Skin epidermis (tissue), 12 donors: ENCODE measurements around the gene CDH23.
"Not testable (repeated sequence)": the region's sequence is repeated elsewhere in the genome, so short reads cannot be mapped to it uniquely, and the experiment has no call there.

Source experiments
- H3K27ac ChIP-seq, 21 experiments: fragments of 200-600 bp; sonication (generic) in 11 of 21; one replicate each; pipeline ENCODE4 v1.5.0; 2020; ENCODE audit warnings: mild to moderate bottlenecking in 3 of 21, inconsistent platforms in 2 of 21, moderate library complexity in 2 of 21
- H3K4me3 ChIP-seq, 7 experiments: fragments of 200-600 bp; sonication (generic) in 2 of 7; one replicate each; pipeline ENCODE4 v1.5.0; 2020; ENCODE audit warnings: inconsistent platforms in 2 of 7, mild to moderate bottlenecking in 2 of 7, moderate library complexity in 1 of 7

CDH23 gene

DNA sequence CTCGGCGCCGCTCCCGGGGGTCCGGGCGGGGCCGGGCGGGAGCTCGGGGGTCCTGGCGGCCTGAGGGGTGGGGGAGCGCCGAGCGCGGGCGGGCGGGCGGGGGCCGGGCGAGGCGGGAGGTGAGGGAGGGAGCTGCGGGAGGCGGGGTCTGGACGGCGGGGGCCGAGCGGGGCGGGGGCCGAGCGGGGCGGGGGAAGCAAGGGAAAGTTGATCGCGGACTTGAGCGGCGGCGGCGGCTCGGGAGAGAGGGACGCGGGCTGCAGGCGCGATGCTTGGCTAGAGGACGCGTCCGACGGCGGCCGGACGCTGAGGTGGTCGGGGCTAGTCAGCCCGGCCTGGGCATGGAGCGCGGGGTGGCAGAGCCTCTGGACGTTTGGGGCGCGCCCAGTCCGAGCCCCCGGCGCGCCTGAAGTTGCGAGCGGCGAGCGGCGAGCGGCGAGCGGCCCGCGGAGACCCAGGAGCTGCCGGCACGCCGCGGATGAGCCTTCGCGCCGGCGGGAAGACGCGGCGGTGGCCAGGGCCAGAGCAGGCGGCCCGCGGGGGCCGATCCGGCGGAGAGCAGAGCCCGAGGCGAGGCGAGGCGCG, at the start of gene CDH23:
TSS of gene CDH23 (plus strand) at position 210 of the 585 bp plus-strand sequence. CDS start 42,912 bp downstream, outside the sequence.
- H3K4me3 ChIP-seq: peak within 1 kb of the TSS; percentile 17 to 49 (median 34)
- peak within 1 kb of the TSS in 3 of 21 experiments; percentile 21 to 47 (median 32) for H3K27ac ChIP-seq

DNA sequence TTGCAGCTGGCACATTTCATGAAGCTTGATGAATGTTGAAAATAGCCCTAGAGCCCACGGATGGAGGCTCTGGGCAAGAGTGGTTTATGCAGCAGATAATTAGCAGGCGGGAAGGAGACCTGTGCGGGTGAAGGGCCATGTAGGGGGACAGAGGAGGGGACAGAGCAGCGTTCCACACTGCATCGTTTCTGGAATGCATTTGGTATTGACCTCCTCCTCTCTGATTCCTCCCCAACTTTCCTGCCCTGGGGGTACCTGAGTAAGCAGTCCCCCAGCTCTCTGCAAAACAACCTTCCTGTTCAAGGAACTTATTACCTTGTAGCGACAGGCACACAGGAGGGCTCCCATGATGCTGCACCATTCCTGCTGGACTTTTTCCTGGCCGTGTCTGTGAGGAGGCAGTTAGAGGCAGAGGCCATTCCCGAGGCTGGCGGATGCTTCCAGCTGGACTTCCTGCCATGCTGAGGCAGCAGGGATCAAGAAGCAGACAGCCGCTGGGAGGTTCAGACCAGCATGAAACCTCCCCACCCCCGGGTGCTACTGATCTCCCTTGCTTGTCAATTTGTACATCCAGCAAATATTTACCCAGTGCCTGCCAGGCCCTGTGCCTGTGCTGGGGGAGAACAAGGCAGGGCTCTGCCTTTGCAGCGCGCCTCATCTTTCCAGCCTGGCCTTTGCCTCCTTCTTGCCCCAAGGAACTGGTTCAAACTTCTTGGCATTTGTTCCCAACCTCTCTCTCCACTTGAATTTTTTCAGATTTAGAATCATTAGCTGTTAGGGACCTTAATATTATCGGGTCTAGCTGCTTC, 48.9 kb upstream of the CDH23 start:
- Histone ChIP-seq H3K4me3 (no peak overlapping the region), H3K27ac (no peak overlapping the region)

DNA sequence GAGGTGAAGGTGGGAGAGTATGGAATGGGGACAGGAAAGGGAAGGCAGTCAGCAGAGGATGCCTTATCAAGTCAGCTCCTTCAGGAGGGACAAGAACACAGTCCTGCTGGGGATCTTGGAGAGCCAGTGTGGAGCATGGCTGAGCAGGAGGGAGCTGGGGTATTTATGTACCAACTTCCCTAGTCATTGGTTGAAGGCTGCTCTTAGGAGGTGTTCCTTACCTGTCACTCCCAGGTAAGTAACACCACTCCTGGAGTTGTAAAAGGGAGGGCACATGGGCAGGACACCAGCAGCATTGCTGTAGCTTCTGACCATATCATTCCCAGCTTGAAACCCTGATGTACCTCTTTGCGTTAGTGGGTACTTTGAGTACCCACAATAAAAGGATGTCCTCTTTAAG, 47.9 kb upstream of the CDH23 start:
- Histone ChIP-seq H3K4me3 (no peak overlapping the region), H3K27ac (no peak overlapping the region)

GRCh38 chr10:71349406-71349805, 47.3 kb upstream of the CDH23 start:
- H3K4me3 ChIP-seq: no peak overlapping the region
- no peak overlapping the region for H3K27ac ChIP-seq

GRCh38 chr10:71351087-71351486, 45.6 kb upstream of the CDH23 start:
- Histone ChIP-seq H3K4me3 (no peak overlapping the region), H3K27ac (no peak overlapping the region)

DNA sequence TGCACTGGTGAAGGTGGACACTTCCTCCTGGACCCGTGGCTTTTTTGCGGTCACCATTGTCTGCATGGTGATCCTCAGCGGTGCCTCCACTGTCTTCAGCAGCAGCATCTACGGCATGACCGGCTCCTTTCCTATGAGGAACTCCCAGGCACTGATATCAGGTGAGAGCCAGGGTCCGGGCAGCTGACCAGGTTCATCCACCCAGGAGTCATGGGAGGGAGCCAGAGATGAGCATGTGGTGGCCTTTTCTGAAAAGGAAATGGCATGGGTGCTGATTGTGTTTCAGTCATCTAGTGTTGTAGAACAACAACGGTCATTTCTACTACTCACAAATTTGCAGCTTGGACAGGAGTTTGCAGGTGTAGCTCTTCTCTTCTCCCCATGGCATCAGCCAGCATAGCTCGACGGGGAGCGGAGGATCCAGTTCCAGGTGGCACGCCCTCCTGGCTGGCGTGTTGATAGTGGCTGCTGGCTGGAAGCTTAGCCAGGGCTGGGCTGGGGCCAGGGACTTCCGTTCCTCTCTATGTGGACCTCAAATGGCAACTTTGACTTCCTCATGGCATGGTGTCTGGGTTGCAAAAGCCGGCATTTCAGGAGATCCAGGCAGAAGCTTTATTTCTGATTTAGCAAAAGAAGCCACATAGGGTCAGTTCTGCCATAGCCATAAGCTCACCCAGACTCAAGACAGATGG, 44.9 kb upstream of the CDH23 start:
- peak overlapping the region in 2 of 21 experiments; percentile 3 to 23 for H3K27ac ChIP-seq
- H3K4me3 ChIP-seq: no peak overlapping the region

DNA sequence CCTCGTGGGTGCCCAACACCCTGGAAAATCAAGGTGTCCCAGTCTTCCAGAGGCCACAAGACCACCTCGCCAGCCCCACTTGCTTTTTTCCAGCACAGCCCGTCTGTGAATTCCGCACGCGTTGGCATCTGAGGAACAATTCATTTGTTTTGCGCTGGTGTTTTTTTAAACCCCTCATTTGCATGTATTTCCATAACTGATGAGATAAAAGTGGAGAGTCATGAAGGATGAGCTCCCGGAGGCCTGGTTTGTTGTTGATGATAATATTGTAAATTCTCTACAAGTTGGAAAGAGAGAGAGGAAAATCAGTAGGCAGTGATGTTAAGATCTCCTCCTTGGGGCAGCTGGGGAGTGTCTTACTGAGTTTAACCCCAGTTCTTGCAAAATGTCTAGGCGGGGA, 43.1 kb upstream of the CDH23 start:
- no peak overlapping the region for H3K4me3 ChIP-seq
- no peak overlapping the region for H3K27ac ChIP-seq

DNA sequence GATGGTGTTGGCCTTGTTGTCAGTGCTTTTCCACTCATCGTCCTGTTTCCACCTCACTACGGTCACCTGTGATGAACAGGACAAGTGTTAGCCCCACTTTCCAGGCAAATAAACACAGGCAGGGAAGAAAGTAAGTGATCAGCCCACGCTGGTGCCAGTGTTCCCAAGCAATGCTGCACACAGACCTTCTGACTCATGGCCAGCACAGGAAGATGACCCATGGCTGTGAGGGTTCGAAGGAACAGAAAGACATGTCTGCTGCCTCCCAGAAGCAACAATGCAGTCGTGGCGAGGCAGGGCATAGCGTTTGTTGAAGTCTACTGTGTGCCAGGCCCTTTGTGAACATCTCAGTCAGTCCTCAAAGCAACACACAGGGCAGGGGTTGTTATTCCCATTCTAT, 41.9 kb upstream of the CDH23 start:
- no peak overlapping the region for H3K4me3 ChIP-seq
- no peak overlapping the region for H3K27ac ChIP-seq

DNA sequence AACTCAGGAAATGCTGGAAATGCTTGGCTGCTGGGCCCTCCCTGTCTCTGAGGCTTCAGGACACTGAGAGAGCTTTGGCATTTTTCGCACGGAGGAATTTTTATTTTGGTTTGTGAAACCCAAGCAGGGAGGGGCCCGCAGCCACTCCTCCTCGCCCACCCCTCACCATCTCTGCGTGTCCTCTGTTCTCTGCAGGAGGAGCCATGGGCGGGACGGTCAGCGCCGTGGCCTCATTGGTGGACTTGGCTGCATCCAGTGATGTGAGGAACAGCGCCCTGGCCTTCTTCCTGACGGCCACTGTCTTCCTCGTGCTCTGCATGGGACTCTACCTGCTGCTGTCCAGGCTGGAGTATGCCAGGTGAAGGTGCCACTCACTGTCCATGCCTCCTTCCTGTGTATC, 40.8 kb upstream of the CDH23 start:
- no peak overlapping the region for H3K4me3 ChIP-seq
- no peak overlapping the region for H3K27ac ChIP-seq

GRCh38 chr10:71357792-71358265, 38.9 kb upstream of the CDH23 start:
- Histone ChIP-seq H3K27ac (peak overlapping the region in 4 of 21 experiments; percentile 14 to 53 (median 34)), H3K4me3 (no peak overlapping the region)

- Histone ChIP-seq H3K4me3 (no peak overlapping the region), H3K27ac (peak overlapping the region in 6 of 21 experiments; percentile 14 to 59 (median 37))
Observed at GRCh38 chr10:71358277-71358676, 38.4 kb upstream of the CDH23 start.

- H3K4me3 ChIP-seq: not testable (repeated sequence)
- peak overlapping the region in 8 of 21 experiments; percentile 14 to 59 (median 32) for H3K27ac ChIP-seq
Observed at GRCh38 chr10:71358906-71359305, 37.8 kb upstream of the CDH23 start.

DNA sequence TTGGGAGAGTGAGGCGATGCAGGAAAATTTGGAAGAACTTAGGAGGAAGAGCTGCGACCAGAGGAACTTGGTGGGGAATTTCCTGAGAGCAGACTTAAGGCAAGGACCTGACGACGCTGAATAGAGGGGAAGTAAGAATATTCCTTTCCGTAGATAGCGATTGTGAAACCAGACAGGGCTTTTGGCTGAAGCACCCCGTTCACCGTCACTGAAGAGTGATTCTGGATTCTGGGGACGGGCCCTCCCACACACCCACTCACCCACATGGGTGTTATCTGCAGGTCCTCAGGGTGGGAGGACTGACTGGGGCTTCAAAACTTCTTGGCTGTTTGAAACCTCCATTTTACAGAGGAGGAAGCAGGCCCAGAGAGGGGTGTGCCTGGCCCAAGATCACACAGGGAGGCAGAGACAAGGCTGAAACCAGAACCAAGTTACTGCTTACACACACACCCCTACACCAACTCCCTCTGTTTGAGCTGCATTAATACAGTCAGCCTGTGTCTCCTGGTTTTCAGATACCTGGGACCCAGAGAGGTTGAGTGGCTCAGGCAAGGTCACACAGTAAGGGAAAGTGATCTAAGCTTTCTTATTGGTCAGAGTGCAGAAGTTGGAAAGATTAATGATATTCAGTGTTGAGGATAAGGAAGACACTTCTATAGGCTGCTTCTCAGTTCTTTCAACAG, 37.2 kb upstream of the CDH23 start:
- Histone ChIP-seq H3K27ac (peak overlapping the region in 8 of 21 experiments; percentile 15 to 59 (median 38)), H3K4me3 (no peak overlapping the region)

DNA sequence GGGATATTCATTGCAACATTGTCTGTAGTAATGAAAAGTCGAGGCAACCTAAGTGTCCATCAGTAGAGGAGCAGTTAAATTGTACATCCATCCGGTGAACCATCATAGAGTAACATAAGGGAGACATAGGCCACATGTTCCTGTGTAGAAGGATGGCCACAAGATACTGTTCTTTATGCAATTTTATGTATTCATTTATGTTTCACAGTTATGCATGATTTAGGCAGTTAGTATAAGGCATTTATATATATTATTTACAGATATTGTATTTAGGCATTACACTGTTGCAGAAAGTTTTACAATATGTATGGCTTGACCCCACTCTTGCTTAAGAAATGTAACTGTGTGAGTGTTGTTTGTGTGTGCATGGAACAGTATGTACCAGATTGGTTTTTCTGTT, 36.0 kb upstream of the CDH23 start:
- Histone ChIP-seq H3K4me3 (no peak overlapping the region), H3K27ac (peak overlapping the region in 1 of 21 experiments; percentile 3)

DNA sequence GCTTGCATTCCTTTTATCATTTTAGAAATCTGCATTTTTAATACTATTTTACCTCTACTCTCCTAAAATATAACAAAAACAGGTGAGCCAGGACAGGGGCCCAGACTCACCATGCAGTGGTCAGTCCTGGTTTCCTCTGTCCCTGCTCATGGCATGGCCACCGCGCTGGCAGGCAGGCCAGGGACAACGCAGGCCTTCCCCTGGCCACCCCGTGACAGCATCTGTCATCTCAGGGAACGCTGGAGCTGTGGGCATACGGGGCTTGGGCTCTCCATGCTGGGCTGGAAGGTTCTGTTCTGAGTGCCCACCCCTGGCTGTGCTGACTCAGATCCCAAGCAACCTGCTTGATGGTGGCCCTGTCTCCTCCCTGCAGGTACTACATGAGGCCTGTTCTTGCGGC, 35.1 kb upstream of the CDH23 start:
- H3K27ac ChIP-seq: no peak overlapping the region

GRCh38 chr10:71362141-71362540, 34.6 kb upstream of the CDH23 start:
- no peak overlapping the region for H3K27ac ChIP-seq

More for the DNA sequence above, 35.1 kb upstream of the CDH23 start:
- H3K4me3 ChIP-seq: no peak overlapping the region

GRCh38 chr10:71363936-71364335, 32.8 kb upstream of the CDH23 start:
- Histone ChIP-seq H3K4me3 (no peak overlapping the region), H3K27ac (peak overlapping the region in 4 of 21 experiments; percentile 14 to 57 (median 46))

More at GRCh38 chr10:71362141-71362540, 34.6 kb upstream of the CDH23 start:
- H3K4me3 ChIP-seq: no peak overlapping the region

DNA sequence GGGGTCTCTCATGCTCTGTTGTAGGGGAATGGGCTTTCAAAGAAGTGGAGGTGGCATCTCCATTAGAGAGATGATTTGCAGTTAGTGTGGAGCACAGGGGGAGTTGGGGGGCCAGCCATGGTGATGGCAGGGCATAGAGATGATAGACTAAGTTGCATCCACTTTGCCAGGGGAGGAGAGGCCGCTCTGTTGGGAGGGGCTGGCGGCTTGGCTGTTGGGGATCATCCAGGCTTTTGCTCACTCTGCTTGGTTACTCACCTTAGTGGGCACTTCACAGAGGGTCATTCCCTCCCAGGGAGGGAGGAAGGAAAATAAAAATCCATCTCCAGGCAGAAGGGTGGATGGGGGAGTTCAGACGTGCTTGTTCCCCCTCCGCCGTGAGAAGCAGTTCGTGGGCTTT, 31.4 kb upstream of the CDH23 start:
- peak overlapping the region in 3 of 21 experiments; percentile 14 to 57 (median 57) for H3K27ac ChIP-seq
- no peak overlapping the region for H3K4me3 ChIP-seq

DNA sequence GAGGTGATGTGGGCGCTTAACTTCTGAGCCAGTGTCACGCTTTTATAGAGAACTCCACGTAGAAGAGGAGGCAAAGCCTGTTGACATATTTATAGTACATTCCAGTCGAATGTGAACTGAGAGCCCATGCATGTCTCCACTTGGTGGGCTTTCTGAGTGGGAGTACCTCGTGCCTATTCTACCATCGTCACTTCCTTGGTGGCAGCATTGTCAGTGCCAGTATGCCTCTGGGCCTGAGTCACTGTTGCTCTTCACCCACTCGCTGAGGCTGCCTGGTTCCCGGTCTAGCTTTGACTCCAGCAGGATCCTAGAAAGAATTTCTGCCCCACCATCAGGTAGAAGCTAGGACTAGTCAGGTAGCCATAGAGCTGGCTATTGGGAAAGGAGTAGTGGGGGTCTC, 30.0 kb upstream of the CDH23 start:
- H3K27ac ChIP-seq: peak overlapping the region in 4 of 21 experiments; percentile 12 to 58 (median 26)
- no peak overlapping the region for H3K4me3 ChIP-seq

DNA sequence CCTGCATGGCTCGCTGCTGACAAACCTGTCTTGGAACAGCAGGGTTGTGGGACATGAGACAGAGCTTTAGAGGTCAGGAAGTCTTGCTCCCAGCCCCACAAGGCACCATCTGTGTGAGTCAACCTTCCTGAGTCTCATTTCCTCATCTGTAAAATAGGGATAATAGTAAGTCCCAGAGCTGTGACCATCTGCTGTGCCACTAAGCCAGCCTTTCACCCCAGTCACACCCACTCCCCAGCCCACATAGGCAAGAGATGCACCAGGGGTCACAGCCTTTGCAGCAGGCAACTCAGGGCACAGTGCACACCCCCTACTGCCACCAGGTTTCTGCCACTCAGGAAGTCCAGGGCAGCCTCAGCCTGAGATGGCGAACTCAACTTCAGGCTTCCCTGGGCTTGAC, 29.4 kb upstream of the CDH23 start:
- Histone ChIP-seq H3K27ac (peak overlapping the region in 5 of 21 experiments; percentile 12 to 58 (median 42)), H3K4me3 (no peak overlapping the region)
